Measurements from ENCODE around the gene XAB2. TPM values are rescaled to one million over a fixed set of nuclear protein-coding genes. Genes with fewer than 3 reads are reported as not detected.
"Not testable (repeated sequence)": the region's sequence is repeated elsewhere in the genome, so short reads cannot be mapped to it uniquely, and the experiment has no call there.

XAB2 gene
- total and polyA plus RNA-seq, 9 donors, result 23.0 to 34.6 (median 27.4) TPM

DNA sequence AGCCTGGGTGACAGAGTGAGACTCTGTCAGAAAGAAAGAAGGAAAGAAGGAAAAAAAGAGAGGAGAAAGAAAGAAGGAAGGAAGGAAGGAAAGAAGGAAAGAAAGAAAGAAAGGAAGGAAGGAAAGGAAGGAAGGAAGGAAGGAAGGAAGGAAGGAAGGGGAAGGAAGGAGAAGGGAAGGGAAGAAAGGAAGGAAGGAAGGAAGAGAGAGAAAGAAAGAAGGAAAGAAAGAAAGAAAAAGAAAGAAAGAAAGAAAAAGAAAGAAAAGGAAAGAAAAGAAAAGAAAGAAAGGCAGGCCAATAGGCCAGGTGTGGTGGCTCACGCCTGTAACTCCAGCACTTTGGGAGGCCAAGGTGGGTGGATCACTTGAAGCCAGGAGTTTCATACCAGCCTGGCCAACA, 51.9 kb downstream of the XAB2 start:
- H3K4me3 ChIP-seq (ENCODE audit: low read length); H3K36me3 ChIP-seq (ENCODE audit: control insufficient read depth, insufficient read depth, low read length); H3K4me1 ChIP-seq (ENCODE audit: control insufficient read depth, insufficient read depth, low read length); H3K9me3 ChIP-seq (replicated peaks; ENCODE audit: control insufficient read depth, low read depth, low read length); H3K27me3 ChIP-seq (ENCODE audit: control insufficient read depth, insufficient read depth, low read length); H3K27ac ChIP-seq (ENCODE audit: low read length); DNase-seq: not testable (repeated sequence)
- WGBS (ENCODE audit: insufficient coverage), result 80% methylated on average over 1 of the region's 1 CpG

DNA sequence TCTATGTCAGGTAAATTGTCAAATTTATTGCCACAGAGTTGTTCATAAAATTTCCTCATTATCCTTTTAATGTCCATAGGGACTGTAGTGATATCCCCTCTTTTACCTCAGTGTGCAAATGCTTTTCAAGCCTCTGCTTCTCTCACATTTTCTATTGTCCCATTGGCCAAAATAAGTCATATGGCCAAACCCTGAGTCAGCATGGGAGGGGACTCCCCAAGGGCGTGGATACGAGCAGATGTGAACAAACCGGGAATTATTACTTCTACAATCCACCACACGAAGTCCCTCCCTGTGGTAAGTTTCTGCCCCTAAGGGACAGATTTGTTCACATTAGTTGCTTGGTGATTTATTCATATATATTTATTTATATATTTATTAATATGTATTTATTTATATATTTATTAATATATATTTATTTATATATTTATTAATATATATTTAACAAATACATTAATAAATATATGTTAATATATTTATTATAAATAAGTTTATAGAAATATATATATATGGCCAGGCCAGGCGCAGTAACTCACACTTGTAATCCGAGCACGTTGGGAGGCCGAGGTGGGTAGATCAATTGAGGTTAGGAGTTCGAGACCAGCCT, 53.8 kb downstream of the XAB2 start:
- Histone ChIP-seq H3K4me3 (ENCODE audit: low read length) (no peak overlapping the region), H3K4me1 (ENCODE audit: control insufficient read depth, insufficient read depth, low read length) (no peaks in the 10 kb centered on the region), H3K27me3 (ENCODE audit: control insufficient read depth, insufficient read depth, low read length) (no peaks in the 10 kb centered on the region), H3K36me3 (ENCODE audit: control insufficient read depth, insufficient read depth, low read length) (no peaks in the 10 kb centered on the region), H3K9me3 (replicated peaks; ENCODE audit: control insufficient read depth, low read depth, low read length) (no peaks in the 10 kb centered on the region), H3K27ac (ENCODE audit: low read length) (no peak overlapping the region)
- 93% methylated on average over 3 of the region's 9 CpGs for WGBS (ENCODE audit: insufficient coverage)
- DNase-seq, result no peak

DNA sequence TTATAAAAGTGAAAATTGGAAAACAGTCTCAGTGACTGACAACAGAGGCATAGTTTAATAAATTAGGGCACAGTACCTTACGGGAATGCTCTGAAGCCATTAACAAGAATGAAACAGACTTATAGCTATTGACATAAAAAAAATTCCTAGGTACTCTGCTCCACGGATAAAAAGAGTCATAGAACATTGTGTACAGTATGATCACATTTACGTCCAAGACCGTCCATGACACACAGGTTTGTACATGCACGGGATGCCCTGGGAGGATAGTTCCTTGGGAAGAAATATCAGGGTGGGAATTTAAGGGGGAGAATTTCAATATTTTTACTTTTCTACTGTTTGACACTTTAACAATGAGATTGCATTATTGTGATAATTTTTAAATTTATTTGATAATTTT, 58.6 kb downstream of the XAB2 start:
- DNase-seq, result no peak
- no CpG with 5 or more reads among the region's 5 CpGs for WGBS (ENCODE audit: insufficient coverage)
- no peaks in the 10 kb centered on the region for H3K4me1 ChIP-seq (ENCODE audit: control insufficient read depth, insufficient read depth, low read length)

More for the DNA sequence above, 58.6 kb downstream of the XAB2 start:
- no peaks in the 10 kb centered on the region for H3K36me3 ChIP-seq (ENCODE audit: control insufficient read depth, insufficient read depth, low read length)
- H3K27me3 ChIP-seq (ENCODE audit: control insufficient read depth, insufficient read depth, low read length), result no peaks in the 10 kb centered on the region
- H3K27ac ChIP-seq (ENCODE audit: low read length), result no peak overlapping the region
- H3K4me3 ChIP-seq (ENCODE audit: low read length), result no peak overlapping the region
- H3K9me3 ChIP-seq (replicated peaks; ENCODE audit: control insufficient read depth, low read depth, low read length), result no peaks in the 10 kb centered on the region

Other genes with a start within 250 kb of the XAB2 start
- 2.5 TPM for gene PEX11G, start 140.5 kb downstream of the XAB2 start, total RNA-seq
- gene PEX11G, start 140.5 kb downstream of the XAB2 start, polyA plus RNA-seq (ENCODE audit: insufficient read depth in 1 of 8, insufficient read length in 8 of 8, low replicate concordance in 1 of 8), result 1 to 10 TPM; 2.0 to 3.9 (median 2.6) TPM
- gene ZNF358, start 113.4 kb downstream of the XAB2 start, total RNA-seq, result 25.2 TPM
- 10 to 100 TPM; 41.2 to 69.7 (median 49.1) TPM for gene ZNF358, start 113.4 kb downstream of the XAB2 start, polyA plus RNA-seq (ENCODE audit: insufficient read depth in 1 of 8, insufficient read length in 8 of 8, low replicate concordance in 1 of 8)
- gene MCOLN1, start 106.9 kb downstream of the XAB2 start, total RNA-seq, result 3.9 TPM
- gene MCOLN1, start 106.9 kb downstream of the XAB2 start, polyA plus RNA-seq (ENCODE audit: insufficient read depth in 1 of 8, insufficient read length in 8 of 8, low replicate concordance in 1 of 8), result 10 to 100 TPM; 11.2 to 16.7 (median 14.3) TPM
- gene PNPLA6, start 93.8 kb downstream of the XAB2 start, total RNA-seq, result 23.4 TPM
- 10 to 100 TPM; 21.9 to 34.9 (median 28.4) TPM for gene PNPLA6, start 93.8 kb downstream of the XAB2 start, polyA plus RNA-seq (ENCODE audit: insufficient read depth in 1 of 8, insufficient read length in 8 of 8, low replicate concordance in 1 of 8)
- gene CAMSAP3, start 33.7 kb downstream of the XAB2 start, total RNA-seq, result 0.04 TPM
- 1 to 10 TPM in 2 of 8 donors, under 1 TPM in 6; 0.07 to 4.0 (median 0.56) TPM for gene CAMSAP3, start 33.7 kb downstream of the XAB2 start, polyA plus RNA-seq (ENCODE audit: insufficient read depth in 1 of 8, insufficient read length in 8 of 8, low replicate concordance in 1 of 8)
- 88.4 TPM for gene PET100, start 248 bp upstream of the XAB2 start, total RNA-seq
- 10 to 100 TPM; 63.6 to 80.0 (median 78.4) TPM for gene PET100, start 248 bp upstream of the XAB2 start, polyA plus RNA-seq (ENCODE audit: insufficient read depth in 1 of 8, insufficient read length in 8 of 8, low replicate concordance in 1 of 8)
- gene PCP2, start 4.2 kb upstream of the XAB2 start, total RNA-seq, result not detected
- under 1 TPM in 1 of 8 donors, not detected in 7; 0.32 TPM for gene PCP2, start 4.2 kb upstream of the XAB2 start, polyA plus RNA-seq (ENCODE audit: insufficient read depth in 1 of 8, insufficient read length in 8 of 8, low replicate concordance in 1 of 8)
- 1.6 TPM for gene STXBP2, start 7.6 kb upstream of the XAB2 start, total RNA-seq
- gene STXBP2, start 7.6 kb upstream of the XAB2 start, polyA plus RNA-seq (ENCODE audit: insufficient read depth in 1 of 8, insufficient read length in 8 of 8, low replicate concordance in 1 of 8), result 10 to 100 TPM in 1 of 8 donors, 1 to 10 TPM in 7; 3.2 to 12.4 (median 6.0) TPM
- gene RETN, start 39.5 kb upstream of the XAB2 start, total RNA-seq, result 2.0 TPM
- 1 to 10 TPM; 2.4 to 4.5 (median 2.7) TPM for gene RETN, start 39.5 kb upstream of the XAB2 start, polyA plus RNA-seq (ENCODE audit: insufficient read depth in 1 of 8, insufficient read length in 8 of 8, low replicate concordance in 1 of 8)
- gene MCEMP1, start 47.5 kb upstream of the XAB2 start, total RNA-seq, result not detected
- under 1 TPM; 0.11 to 0.49 (median 0.26) TPM for gene MCEMP1, start 47.5 kb upstream of the XAB2 start, polyA plus RNA-seq (ENCODE audit: insufficient read depth in 1 of 8, insufficient read length in 8 of 8, low replicate concordance in 1 of 8)
- 88.8 TPM for gene TRAPPC5, start 51.3 kb upstream of the XAB2 start, total RNA-seq
- gene TRAPPC5, start 51.3 kb upstream of the XAB2 start, polyA plus RNA-seq (ENCODE audit: insufficient read depth in 1 of 8, insufficient read length in 8 of 8, low replicate concordance in 1 of 8), result 10 to 100 TPM; 29.4 to 48.8 (median 41.1) TPM
- 0.44 TPM for gene FCER2, start 72.6 kb upstream of the XAB2 start, total RNA-seq
- gene FCER2, start 72.6 kb upstream of the XAB2 start, polyA plus RNA-seq (ENCODE audit: insufficient read depth in 1 of 8, insufficient read length in 8 of 8, low replicate concordance in 1 of 8), result 1 to 10 TPM in 1 of 8 donors, under 1 TPM in 7; 0.16 to 1.0 (median 0.34) TPM
- 0.13 TPM for gene CLEC4G, start 102.6 kb upstream of the XAB2 start, total RNA-seq
- under 1 TPM in 4 of 8 donors, not detected in 4; 0.08 to 0.16 (median 0.12) TPM for gene CLEC4G, start 102.6 kb upstream of the XAB2 start, polyA plus RNA-seq (ENCODE audit: insufficient read depth in 1 of 8, insufficient read length in 8 of 8, low replicate concordance in 1 of 8)
- gene CD209, start 118.0 kb upstream of the XAB2 start, total RNA-seq, result 3.8 TPM
- 1 to 10 TPM; 2.0 to 5.2 (median 2.9) TPM for gene CD209, start 118.0 kb upstream of the XAB2 start, polyA plus RNA-seq (ENCODE audit: insufficient read depth in 1 of 8, insufficient read length in 8 of 8, low replicate concordance in 1 of 8)
- not detected for gene CLEC4M, start 133.7 kb upstream of the XAB2 start, total RNA-seq
- under 1 TPM in 1 of 8 donors, not detected in 7; 0.12 TPM for gene CLEC4M, start 133.7 kb upstream of the XAB2 start, polyA plus RNA-seq (ENCODE audit: insufficient read depth in 1 of 8, insufficient read length in 8 of 8, low replicate concordance in 1 of 8)
- gene EVI5L, start 200.7 kb upstream of the XAB2 start, total RNA-seq, result 8.7 TPM
- 10 to 100 TPM; 12.1 to 20.0 (median 15.7) TPM for gene EVI5L, start 200.7 kb upstream of the XAB2 start, polyA plus RNA-seq (ENCODE audit: insufficient read depth in 1 of 8, insufficient read length in 8 of 8, low replicate concordance in 1 of 8)
- gene PRR36, start 244.8 kb upstream of the XAB2 start, total RNA-seq, result 0.09 TPM
- under 1 TPM; 0.20 to 0.96 (median 0.39) TPM for gene PRR36, start 244.8 kb upstream of the XAB2 start, polyA plus RNA-seq (ENCODE audit: insufficient read depth in 1 of 8, insufficient read length in 8 of 8, low replicate concordance in 1 of 8)

All from muscle of leg (tissue), 11 donors.